Keratinocyte (primary cell): ENCODE results near the gene TBC1D2. TPM values are rescaled to one million over a fixed set of nuclear protein-coding genes. Genes with fewer than 3 reads are reported as not detected.

Source experiments
- DNase-seq: peaks from one replicate; pipeline ENCODE4 v3.0.0-alpha.2; 2011; ENCODE audit warnings: low read depth, missing footprints, low spot score
- FAIRE-seq: peaks from 2 replicates; lab custom pipeline; 2011; peaks lifted over from hg19 to GRCh38; lab: Jason Lieb, UNC
- H2AFZ ChIP-seq: 2 replicates; pipeline ENCODE4 v1.6.0; 2012; ENCODE audit warnings: low read length, control low read depth, inconsistent platforms; ENCODE audit not compliant: control insufficient read depth
- H3K27ac ChIP-seq: 2 replicates; pipeline ENCODE4 v1.5.1; 2011; ENCODE audit warnings: low read length; ENCODE audit not compliant: control insufficient read depth, insufficient read depth
- H3K27me3 ChIP-seq: 3 replicates; pipeline ENCODE4 v1.6.0; 2011; ENCODE audit warnings: low read length; ENCODE audit not compliant: control insufficient read depth, insufficient read depth; ENCODE audit errors: extremely low read depth
- H3K36me3 ChIP-seq, 2 experiments: 2 replicates in 1 of 2; 3 replicates in 1 of 2; pipeline ENCODE4 v1.5.1; 2011; ENCODE audit warnings: low read length in 2 of 2, mild to moderate bottlenecking in 1 of 2; ENCODE audit not compliant: control insufficient read depth in 2 of 2, insufficient read depth in 2 of 2; ENCODE audit errors: extremely low read depth in 1 of 2
- H3K4me1 ChIP-seq: 3 replicates; pipeline ENCODE4 v1.5.1; 2011; ENCODE audit warnings: low read length; ENCODE audit not compliant: control insufficient read depth, insufficient read depth; ENCODE audit errors: extremely low read depth
- H3K4me2 ChIP-seq: 3 replicates; pipeline ENCODE4 v1.6.0; 2011; ENCODE audit warnings: low read depth, low read length; ENCODE audit not compliant: control insufficient read depth, insufficient read depth; ENCODE audit errors: extremely low read depth
- H3K4me3 ChIP-seq, 3 experiments: fragments of 200-600 bp in 1 of 3; sonication (generic) in 1 of 3; 2 replicates in 2 of 3; 3 replicates in 1 of 3; pipeline ENCODE4 v1.5.1; 2011 to 2016; ENCODE audit warnings: low read length in 3 of 3, mild to moderate bottlenecking in 3 of 3, control low read depth in 2 of 3, inconsistent platforms in 1 of 3, low read depth in 1 of 3, mixed read lengths in 1 of 3, mixed run types in 1 of 3, moderate library complexity in 1 of 3; ENCODE audit not compliant: control insufficient read depth in 2 of 3, insufficient read depth in 2 of 3; ENCODE audit errors: extremely low read depth in 1 of 3
- H3K79me2 ChIP-seq: 2 replicates; pipeline ENCODE4 v1.6.0; 2012; ENCODE audit warnings: low read length; ENCODE audit not compliant: control insufficient read depth, insufficient read depth
- H3K9ac ChIP-seq: 3 replicates; pipeline ENCODE4 v1.6.0; 2011; ENCODE audit warnings: low read length; ENCODE audit not compliant: control insufficient read depth, insufficient read depth; ENCODE audit errors: extremely low read depth
- H3K9me1 ChIP-seq: 3 replicates; pipeline ENCODE4 v1.6.0; 2011; ENCODE audit warnings: low read length; ENCODE audit not compliant: control insufficient read depth, insufficient read depth; ENCODE audit errors: extremely low read depth
- H3K9me3 ChIP-seq: 2 replicates; pipeline ENCODE4 v1.5.1; 2012; ENCODE audit warnings: low read depth, low read length; ENCODE audit not compliant: control insufficient read depth
- H4K20me1 ChIP-seq: 3 replicates; pipeline ENCODE4 v1.6.0; 2011; ENCODE audit warnings: low read length; ENCODE audit not compliant: control insufficient read depth, insufficient read depth; ENCODE audit errors: extremely low read depth
- CTCF ChIP-seq, 3 experiments: IDR thresholded peaks in 1 of 3; conservative IDR thresholded peaks in 1 of 3; optimal IDR thresholded peaks in 1 of 3; 2 replicates in 2 of 3; 3 replicates in 1 of 3; pipeline versions ENCODE3 to v1.5.1; 2011; ENCODE audit warnings: low read length in 3 of 3, mild to moderate bottlenecking in 3 of 3, moderate library complexity in 2 of 3, control low read depth in 1 of 3, inconsistent platforms in 1 of 3; ENCODE audit not compliant: insufficient read depth in 2 of 3; ENCODE audit errors: extremely low read depth in 1 of 3
- EZH2 ChIP-seq: IDR thresholded peaks from one replicate; pipeline ENCODE4 v1.6.1; 2012; ENCODE audit warnings: inconsistent platforms, mild to moderate bottlenecking, low read length, moderate library complexity
- dilution Hi-C: fragments of 300-500 bp; cut with MboI; formaldehyde crosslinking; loops from one replicate; pipeline ENCODE4 v1.7.0; 2020; ENCODE audit warnings: low sequenced_read_pairs; ENCODE audit not compliant: extremely low pct_ligation_motif_present
- polyA plus RNA-seq, 5 experiments: library from polyadenylated mRNA; depleted of rRNA in 3 of 5; stranded (reverse) in 3 of 5; stranded (forward) in 1 of 5; unstranded in 1 of 5; fragments of >200 nt; gene quantifications; 1 replicate in 1 of 5; 2 replicates in 3 of 5; 3 replicates in 1 of 5; pipeline versions ENCODE4 v1.2.1 to v1.2.3, GENCODE V29; 2011 to 2012; ENCODE audit warnings: missing spikeins in 2 of 5, low read depth in 1 of 5, low replicate concordance in 1 of 5

TBC1D2 gene
- polyA plus RNA-seq, 1 donor (not counting 4 experiments of a cell fraction or from before 2014, with no cell fraction given): 59.2 TPM

GRCh38 chr9:98210435-98210834 lies 45.0 kb downstream of the TBC1D2 start:
- FAIRE-seq: no peak
- H3K36me3 ChIP-seq: peaks cover 47 to 60% of the 10 kb centered on the region in 2 experiments
- dilution Hi-C loops: no loop called here

GRCh38 chr9:98209530-98209929 lies 45.9 kb downstream of the TBC1D2 start:
- H2AFZ ChIP-seq: no peak overlapping the region
- H3K9me3 ChIP-seq: no peaks in the 10 kb centered on the region
- TF ChIP-seq EZH2 (no peak), CTCF (optimal IDR thresholded peaks at IDR 0.05 in 1 of 3, IDR thresholded peaks at IDR 0.05 in 1 of 3, conservative IDR thresholded peaks at IDR 0.05 in 1 of 3; ENCODE audit: extremely low read depth in 1 of 3, insufficient read depth in 2 of 3, low read length in 3 of 3) (no peak)
- no peak for FAIRE-seq
- H3K9me1 ChIP-seq: no peaks in the 10 kb centered on the region
- peaks cover 24% of the 10 kb centered on the region for H3K4me1 ChIP-seq
- H3K4me3 ChIP-seq: no peak overlapping the region
- H3K79me2 ChIP-seq: peaks cover 7% of the 10 kb centered on the region
- no peak overlapping the region for H3K9ac ChIP-seq
- no peak for DNase-seq
- H3K36me3 ChIP-seq: peaks cover 53 to 63% of the 10 kb centered on the region in 2 experiments
- no peaks in the 10 kb centered on the region for H3K27me3 ChIP-seq
- no peak overlapping the region for H3K27ac ChIP-seq
- no peak overlapping the region for H3K4me2 ChIP-seq
- dilution Hi-C loops: no loop called here
- no peaks in the 10 kb centered on the region for H4K20me1 ChIP-seq

More at GRCh38 chr9:98210435-98210834, 45.0 kb downstream of the TBC1D2 start:
- H3K79me2 ChIP-seq: peaks cover 9% of the 10 kb centered on the region
- H3K4me1 ChIP-seq: peaks cover 32% of the 10 kb centered on the region
- no peak overlapping the region for H3K9ac ChIP-seq
- H3K27me3 ChIP-seq: no peaks in the 10 kb centered on the region
- no peak overlapping the region for H3K27ac ChIP-seq
- H3K4me3 ChIP-seq: no peak overlapping the region
- no peak overlapping the region for H3K4me2 ChIP-seq
- TF ChIP-seq EZH2: no peak
- no peak for TF ChIP-seq CTCF (optimal IDR thresholded peaks at IDR 0.05 in 1 of 3, IDR thresholded peaks at IDR 0.05 in 1 of 3, conservative IDR thresholded peaks at IDR 0.05 in 1 of 3; ENCODE audit: extremely low read depth in 1 of 3, insufficient read depth in 2 of 3, low read length in 3 of 3)
- no peak for DNase-seq
- no peak overlapping the region for H2AFZ ChIP-seq
- H3K9me1 ChIP-seq: no peaks in the 10 kb centered on the region
- no peaks in the 10 kb centered on the region for H4K20me1 ChIP-seq
- no peaks in the 10 kb centered on the region for H3K9me3 ChIP-seq
